ENCODE data around the gene DBT.
A peak's percentile ranks its signal among the peaks of the same experiment; 100 is the strongest.

Gene DBT

DNA sequence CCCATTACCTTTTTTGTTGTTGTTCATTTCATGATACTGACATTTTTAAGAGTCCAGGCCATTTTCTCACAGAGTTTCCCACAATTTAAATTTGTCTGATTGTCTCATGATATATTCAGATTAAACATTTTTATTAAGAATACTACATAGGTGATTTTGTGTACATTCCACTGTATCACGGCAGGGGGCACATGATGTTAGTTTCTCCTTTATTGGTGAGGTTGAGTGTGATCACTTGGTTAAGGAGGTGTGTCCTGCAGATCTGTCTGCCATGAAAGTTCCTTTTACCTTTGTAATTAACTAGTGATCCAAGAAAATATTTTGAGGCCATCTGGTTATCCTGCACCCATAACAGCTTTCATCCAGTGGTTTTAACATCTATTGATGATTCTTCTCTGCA, 28.2 kb upstream of the DBT start:
- Histone ChIP-seq H3K4me1 (no peaks in the 10 kb centered on the region), H3K9me3 (ENCODE audit: control insufficient read depth, low read length) (no peaks in the 10 kb centered on the region), H3K9ac (no peak overlapping the region), H3K79me2 (no peaks in the 10 kb centered on the region), H3K27me3 (ENCODE audit: control insufficient read depth, insufficient read depth, low read length) (no peaks in the 10 kb centered on the region), H2AFZ (no peak overlapping the region), H3K27ac (no peak overlapping the region), H3K36me3 (ENCODE audit: control insufficient read depth, insufficient read depth, low read length) (no peaks in the 10 kb centered on the region), H3K4me2 (ENCODE audit: low read length) (no peak overlapping the region), H3K4me3 (ENCODE audit: low read depth, low read length) (no peak overlapping the region)
- TF ChIP-seq, protein P1, sequence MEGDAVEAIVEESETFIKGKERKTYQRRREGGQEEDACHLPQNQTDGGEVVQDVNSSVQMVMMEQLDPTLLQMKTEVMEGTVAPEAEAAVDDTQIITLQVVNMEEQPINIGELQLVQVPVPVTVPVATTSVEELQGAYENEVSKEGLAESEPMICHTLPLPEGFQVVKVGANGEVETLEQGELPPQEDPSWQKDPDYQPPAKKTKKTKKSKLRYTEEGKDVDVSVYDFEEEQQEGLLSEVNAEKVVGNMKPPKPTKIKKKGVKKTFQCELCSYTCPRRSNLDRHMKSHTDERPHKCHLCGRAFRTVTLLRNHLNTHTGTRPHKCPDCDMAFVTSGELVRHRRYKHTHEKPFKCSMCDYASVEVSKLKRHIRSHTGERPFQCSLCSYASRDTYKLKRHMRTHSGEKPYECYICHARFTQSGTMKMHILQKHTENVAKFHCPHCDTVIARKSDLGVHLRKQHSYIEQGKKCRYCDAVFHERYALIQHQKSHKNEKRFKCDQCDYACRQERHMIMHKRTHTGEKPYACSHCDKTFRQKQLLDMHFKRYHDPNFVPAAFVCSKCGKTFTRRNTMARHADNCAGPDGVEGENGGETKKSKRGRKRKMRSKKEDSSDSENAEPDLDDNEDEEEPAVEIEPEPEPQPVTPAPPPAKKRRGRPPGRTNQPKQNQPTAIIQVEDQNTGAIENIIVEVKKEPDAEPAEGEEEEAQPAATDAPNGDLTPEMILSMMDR (IDR thresholded peaks at IDR 0.05), result no peak

- H3K27ac ChIP-seq, result no peak overlapping the region
- TF ChIP-seq, protein P1 (IDR thresholded peaks at IDR 0.05), result no peak
- H3K79me2 ChIP-seq, result peaks cover 9% of the 10 kb centered on the region
- no peaks in the 10 kb centered on the region for H3K9me3 ChIP-seq (ENCODE audit: control insufficient read depth, low read length)
- no peaks in the 10 kb centered on the region for H3K36me3 ChIP-seq (ENCODE audit: control insufficient read depth, insufficient read depth, low read length)
- no peak overlapping the region for H3K4me2 ChIP-seq (ENCODE audit: low read length)
- H3K4me3 ChIP-seq (ENCODE audit: low read depth, low read length), result no peak overlapping the region
- H3K9ac ChIP-seq, result no peak overlapping the region
- H2AFZ ChIP-seq, result no peak overlapping the region
- no peaks in the 10 kb centered on the region for H3K27me3 ChIP-seq (ENCODE audit: control insufficient read depth, insufficient read depth, low read length)
- no peaks in the 10 kb centered on the region for H3K4me1 ChIP-seq
These were observed 18.6 kb upstream of the DBT start for GRCh38 chr1:100268202-100268601.

DNA sequence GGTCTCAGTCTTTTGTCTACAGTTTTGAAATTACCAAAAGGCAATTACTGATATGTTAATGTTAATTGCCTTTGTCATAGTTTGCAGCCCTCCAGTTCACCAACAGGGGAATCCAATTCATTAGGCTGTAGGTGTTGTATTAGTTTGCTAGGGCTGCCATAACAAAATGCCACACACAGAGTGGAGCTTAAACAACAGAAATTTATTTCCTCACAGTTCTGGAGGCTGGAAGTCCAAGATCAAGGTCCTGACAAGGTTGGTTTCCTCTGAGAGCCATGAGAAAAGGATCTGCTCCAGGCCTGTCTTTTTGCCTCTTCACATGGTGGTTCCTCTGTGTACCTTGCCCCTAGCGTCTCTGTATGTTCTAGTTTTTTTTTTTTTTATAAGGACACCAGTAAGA, 17.6 kb upstream of the DBT start:
- Histone ChIP-seq H3K9ac (no peak overlapping the region), H2AFZ (no peak overlapping the region), H3K36me3 (ENCODE audit: control insufficient read depth, insufficient read depth, low read length) (no peaks in the 10 kb centered on the region), H3K9me3 (ENCODE audit: control insufficient read depth, low read length) (no peaks in the 10 kb centered on the region), H3K27ac (no peak overlapping the region), H3K4me1 (no peaks in the 10 kb centered on the region), H3K4me3 (ENCODE audit: low read depth, low read length) (peak overlapping the region; percentile 79), H3K79me2 (peaks cover 9% of the 10 kb centered on the region), H3K27me3 (ENCODE audit: control insufficient read depth, insufficient read depth, low read length) (no peaks in the 10 kb centered on the region), H3K4me2 (ENCODE audit: low read length) (peak overlapping the region; percentile 88)
- TF ChIP-seq, protein P1 (IDR thresholded peaks at IDR 0.05), result no peak

DNA sequence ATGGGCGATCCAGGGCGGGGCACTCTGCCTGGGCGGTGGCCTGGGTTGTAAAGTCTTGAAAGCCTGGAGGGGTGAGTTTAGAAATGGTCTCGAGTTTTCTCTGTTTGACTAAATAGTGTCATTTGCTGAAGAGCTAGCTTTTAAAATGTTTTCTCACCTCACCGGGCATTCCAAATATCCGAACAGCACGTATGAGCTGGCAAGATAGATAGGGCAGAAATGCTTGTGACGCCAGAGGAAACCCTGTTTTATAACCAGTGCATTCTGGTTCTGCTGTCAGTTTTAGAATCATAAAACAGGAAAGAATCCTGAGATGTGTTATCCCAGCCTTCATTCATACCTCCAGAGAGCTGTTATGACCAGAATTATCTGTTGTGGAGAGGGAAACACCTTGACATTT, 17.1 kb upstream of the DBT start:
- Histone ChIP-seq H3K27ac (peak overlapping the region; percentile 76), H3K36me3 (ENCODE audit: control insufficient read depth, insufficient read depth, low read length) (no peaks in the 10 kb centered on the region), H3K4me1 (no peaks in the 10 kb centered on the region), H3K9me3 (ENCODE audit: control insufficient read depth, low read length) (no peaks in the 10 kb centered on the region), H3K4me2 (ENCODE audit: low read length) (peak overlapping the region; percentile 88), H2AFZ (peak overlapping the region; percentile 93), H3K9ac (peak overlapping the region; percentile 53), H3K79me2 (peaks cover 9% of the 10 kb centered on the region), H3K4me3 (ENCODE audit: low read depth, low read length) (peak overlapping the region; percentile 79), H3K27me3 (ENCODE audit: control insufficient read depth, insufficient read depth, low read length) (no peaks in the 10 kb centered on the region)
- TF ChIP-seq, protein P1 (IDR thresholded peaks at IDR 0.05), result no peak

GRCh38 chr1:100265931-100266740, 16.5 kb upstream of the DBT start, which contains the start of gene RTCA:
Gene RTCA, plus strand, starts transcription at chr1:100266216. Its CDS starts 160 bp downstream, at chr1:100266376.
- TF ChIP-seq, protein P1 (IDR thresholded peaks at IDR 0.05), result no peak
- Histone ChIP-seq H3K27ac (peak within 1 kb of the TSS; percentile 76), H3K4me3 (ENCODE audit: low read depth, low read length) (peak within 1 kb of the TSS; percentile 79), H3K4me1 (no peaks in the 10 kb centered on the region), H3K4me2 (ENCODE audit: low read length) (peak within 1 kb of the TSS; percentile 88), H3K9ac (peak within 1 kb of the TSS; percentile 53), H2AFZ (peak within 1 kb of the TSS; percentile 93), H3K27me3 (ENCODE audit: control insufficient read depth, insufficient read depth, low read length) (no peaks in the 10 kb centered on the region), H3K9me3 (ENCODE audit: control insufficient read depth, low read length) (no peaks in the 10 kb centered on the region), H3K36me3 (ENCODE audit: control insufficient read depth, insufficient read depth, low read length) (no peaks in the 10 kb centered on the region), H3K79me2 (peaks cover 9% of the 10 kb centered on the region)

All from parathyroid adenoma (tissue), 2 donors.